HEK293 (cell line): ENCODE measurements around the gene OR10D3.

Experiments used
- BCL11A ChIP-seq: fragments of 450-650 bp; formaldehyde crosslinking; IDR thresholded peaks from 2 replicates; pipeline ENCODE4 v1.5.1; 2016; ENCODE audit warnings: low read depth, missing biosample characterization, missing genetic modification characterization
- IKZF3 ChIP-seq: fragments of 450-650 bp; IDR thresholded peaks from 2 replicates; pipeline ENCODE4 v1.5.0; 2018; ENCODE audit warnings: missing biosample characterization, mild to moderate bottlenecking, missing genetic modification characterization, moderate library complexity
- MYNN ChIP-seq: fragments of 450-650 bp; formaldehyde crosslinking; IDR thresholded peaks from 2 replicates; pipeline ENCODE4 v1.5.1; 2016; ENCODE audit warnings: missing biosample characterization, missing genetic modification characterization, borderline replicate concordance
- ZNF174 ChIP-seq: fragments of 450-650 bp; formaldehyde crosslinking; IDR thresholded peaks from 2 replicates; pipeline ENCODE4 v1.5.0; 2017; ENCODE audit warnings: missing biosample characterization, mild to moderate bottlenecking, missing genetic modification characterization
- ZNF391 ChIP-seq: fragments of 450-650 bp; formaldehyde crosslinking; IDR thresholded peaks from 2 replicates; pipeline ENCODE4 v1.5.1; 2016; ENCODE audit warnings: low read depth, missing biosample characterization, missing genetic modification characterization, borderline replicate concordance
- ZNF529 ChIP-seq: fragments of 450-650 bp; formaldehyde crosslinking; IDR thresholded peaks from 2 replicates; pipeline ENCODE4 v1.5.1; 2017; ENCODE audit warnings: missing genetic modification characterization, missing biosample characterization; ENCODE audit not compliant: insufficient replicate concordance
- ZSCAN30 ChIP-seq: fragments of 450-650 bp; IDR thresholded peaks from 2 replicates; pipeline ENCODE4 v1.5.1; 2018; ENCODE audit warnings: missing biosample characterization, mild to moderate bottlenecking, missing genetic modification characterization, moderate library complexity
- TF ChIP-seq, protein P1 (sequence below): fragments of 450-650 bp; formaldehyde crosslinking; IDR thresholded peaks from 2 replicates; pipeline ENCODE4 v1.5.1; 2016; ENCODE audit warnings: missing biosample characterization, missing genetic modification characterization

- no peak for TF ChIP-seq MYNN
- TF ChIP-seq ZNF174 (tag by site-specific recombination), result no peak
- no peak for TF ChIP-seq ZSCAN30 (tag by site-specific recombination)
- TF ChIP-seq BCL11A (tag by site-specific recombination), result no peak
- TF ChIP-seq ZNF529 (tag by site-specific recombination), result no peak
- no peak for TF ChIP-seq IKZF3
- TF ChIP-seq ZNF391 (tag by site-specific recombination), result no peak
- TF ChIP-seq, protein P1, sequence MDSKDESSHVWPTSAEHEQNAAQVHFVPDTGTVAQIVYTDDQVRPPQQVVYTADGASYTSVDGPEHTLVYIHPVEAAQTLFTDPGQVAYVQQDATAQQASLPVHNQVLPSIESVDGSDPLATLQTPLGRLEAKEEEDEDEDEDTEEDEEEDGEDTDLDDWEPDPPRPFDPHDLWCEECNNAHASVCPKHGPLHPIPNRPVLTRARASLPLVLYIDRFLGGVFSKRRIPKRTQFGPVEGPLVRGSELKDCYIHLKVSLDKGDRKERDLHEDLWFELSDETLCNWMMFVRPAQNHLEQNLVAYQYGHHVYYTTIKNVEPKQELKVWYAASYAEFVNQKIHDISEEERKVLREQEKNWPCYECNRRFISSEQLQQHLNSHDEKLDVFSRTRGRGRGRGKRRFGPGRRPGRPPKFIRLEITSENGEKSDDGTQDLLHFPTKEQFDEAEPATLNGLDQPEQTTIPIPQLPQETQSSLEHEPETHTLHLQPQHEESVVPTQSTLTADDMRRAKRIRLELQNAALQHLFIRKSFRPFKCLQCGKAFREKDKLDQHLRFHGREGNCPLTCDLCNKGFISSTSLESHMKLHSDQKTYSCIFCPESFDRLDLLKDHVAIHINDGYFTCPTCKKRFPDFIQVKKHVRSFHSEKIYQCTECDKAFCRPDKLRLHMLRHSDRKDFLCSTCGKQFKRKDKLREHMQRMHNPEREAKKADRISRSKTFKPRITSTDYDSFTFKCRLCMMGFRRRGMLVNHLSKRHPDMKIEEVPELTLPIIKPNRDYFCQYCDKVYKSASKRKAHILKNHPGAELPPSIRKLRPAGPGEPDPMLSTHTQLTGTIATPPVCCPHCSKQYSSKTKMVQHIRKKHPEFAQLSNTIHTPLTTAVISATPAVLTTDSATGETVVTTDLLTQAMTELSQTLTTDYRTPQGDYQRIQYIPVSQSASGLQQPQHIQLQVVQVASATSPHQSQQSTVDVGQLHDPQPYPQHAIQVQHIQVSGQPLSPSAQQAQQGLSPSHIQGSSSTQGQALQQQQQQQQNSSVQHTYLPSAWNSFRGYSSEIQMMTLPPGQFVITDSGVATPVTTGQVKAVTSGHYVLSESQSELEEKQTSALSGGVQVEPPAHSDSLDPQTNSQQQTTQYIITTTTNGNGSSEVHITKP (tag by site-specific recombination), result no peak
Measured at GRCh38 chr11:124194293-124195188, 11.4 kb downstream of the OR10D3 start.
